ENCODE data around the gene MTHFD2L.

Gene MTHFD2L

DNA sequence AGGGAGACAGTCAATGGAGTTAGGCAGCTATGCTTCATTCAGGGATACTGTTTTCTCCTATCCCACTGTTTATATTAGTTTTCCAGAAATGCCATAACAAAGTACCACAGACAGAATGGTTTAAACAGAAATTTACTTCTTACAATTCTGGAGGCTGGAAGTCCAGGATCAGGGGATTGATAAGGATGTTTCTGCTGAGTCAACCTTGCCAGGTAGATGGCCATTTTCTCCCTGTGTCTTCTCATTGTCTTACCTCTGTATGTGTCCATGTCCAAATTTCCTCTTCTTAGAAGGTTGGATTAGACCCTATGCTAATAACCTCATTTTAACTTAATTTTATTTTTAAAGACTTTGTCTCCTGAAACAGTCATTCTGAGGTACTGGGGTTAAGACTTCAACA lies 129.9 kb downstream of the MTHFD2L start:
- Histone ChIP-seq H3K36me3 (ENCODE audit: control insufficient read depth, insufficient read depth, low read length, severe bottlenecking) (no peaks in the 10 kb centered on the region), H3K27me3 (replicated peaks; ENCODE audit: control insufficient read depth, insufficient read depth, low read length) (no peaks in the 10 kb centered on the region), H3K9me3 (ENCODE audit: control insufficient read depth, low read length) (no peaks in the 10 kb centered on the region), H3K4me1 (ENCODE audit: control insufficient read depth, insufficient read depth, low read length) (peaks cover 4% of the 10 kb centered on the region), H3K9ac (ENCODE audit: low read length) (no peak overlapping the region), H3K4me3 (ENCODE audit: low read length) (no peak overlapping the region)
- no peak for DNase-seq (ENCODE audit: low read depth)

DNA sequence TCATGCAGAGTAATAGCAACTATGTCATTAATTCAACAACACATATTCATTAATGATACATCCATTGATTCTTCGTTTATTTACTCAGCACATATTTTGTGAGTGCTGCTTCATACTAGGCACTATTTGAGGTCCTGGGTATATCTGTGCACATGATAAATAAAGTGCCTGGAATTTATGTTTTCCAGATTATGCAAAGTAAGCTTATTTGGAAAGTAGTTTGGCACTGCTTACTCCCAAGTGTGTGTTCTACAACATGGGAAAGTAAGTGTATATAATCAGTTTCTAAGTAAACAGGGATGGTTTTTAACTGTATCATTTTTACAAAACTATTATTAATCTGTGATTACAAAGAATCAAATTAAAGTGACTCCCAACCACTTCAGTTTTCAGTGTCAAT lies 133.6 kb downstream of the MTHFD2L start:
- Histone ChIP-seq H3K9ac (ENCODE audit: low read length) (no peak overlapping the region), H3K27me3 (replicated peaks; ENCODE audit: control insufficient read depth, insufficient read depth, low read length) (no peaks in the 10 kb centered on the region), H3K4me3 (ENCODE audit: low read length) (no peak overlapping the region), H3K4me1 (ENCODE audit: control insufficient read depth, insufficient read depth, low read length) (no peaks in the 10 kb centered on the region), H3K36me3 (ENCODE audit: control insufficient read depth, insufficient read depth, low read length, severe bottlenecking) (no peaks in the 10 kb centered on the region), H3K9me3 (ENCODE audit: control insufficient read depth, low read length) (no peaks in the 10 kb centered on the region)
- DNase-seq (ENCODE audit: low read depth) = no peak

DNA sequence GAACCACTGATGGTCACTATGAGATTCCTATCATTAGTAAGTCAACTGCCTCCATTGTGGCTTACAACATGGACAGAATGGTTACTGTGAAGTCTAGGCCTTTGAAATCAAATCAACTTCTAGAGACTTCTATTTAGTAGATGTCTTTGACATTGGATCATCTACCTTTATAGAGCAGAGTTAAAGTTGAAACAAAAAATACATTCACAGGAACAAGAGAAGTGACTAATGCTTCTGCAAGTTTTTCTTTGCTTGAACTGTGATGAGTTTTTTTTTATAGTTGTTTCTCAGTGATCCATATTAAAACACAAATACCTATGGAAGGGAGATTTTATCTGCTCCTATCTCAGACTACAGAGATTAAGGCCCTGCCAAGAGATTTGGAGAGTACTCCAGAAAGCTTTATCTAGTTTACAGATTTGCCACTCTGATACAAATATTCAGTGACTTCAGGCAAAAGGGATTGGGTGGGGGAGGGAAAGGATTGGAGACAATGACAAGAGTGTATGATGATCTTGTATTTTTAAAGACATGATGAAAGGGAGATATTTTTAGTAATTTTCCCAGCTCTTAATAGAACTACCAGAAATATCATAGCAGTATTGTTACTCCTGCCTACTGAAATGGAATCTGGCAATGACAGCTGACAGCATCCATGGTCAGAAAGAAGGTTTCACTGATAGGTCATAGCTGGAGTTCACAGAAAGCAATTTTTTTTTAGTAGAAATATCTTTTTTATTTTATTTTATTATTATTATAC lies 134.4 kb downstream of the MTHFD2L start:
- no peaks in the 10 kb centered on the region for H3K9me3 ChIP-seq (ENCODE audit: control insufficient read depth, low read length)
- no peak overlapping the region for H3K9ac ChIP-seq (ENCODE audit: low read length)
- no peak overlapping the region for H3K4me3 ChIP-seq (ENCODE audit: low read length)
- no peaks in the 10 kb centered on the region for H3K27me3 ChIP-seq (replicated peaks; ENCODE audit: control insufficient read depth, insufficient read depth, low read length)
- no peaks in the 10 kb centered on the region for H3K36me3 ChIP-seq (ENCODE audit: control insufficient read depth, insufficient read depth, low read length, severe bottlenecking)
- no peaks in the 10 kb centered on the region for H3K4me1 ChIP-seq (ENCODE audit: control insufficient read depth, insufficient read depth, low read length)
- DNase-seq (ENCODE audit: low read depth) = no peak

DNA sequence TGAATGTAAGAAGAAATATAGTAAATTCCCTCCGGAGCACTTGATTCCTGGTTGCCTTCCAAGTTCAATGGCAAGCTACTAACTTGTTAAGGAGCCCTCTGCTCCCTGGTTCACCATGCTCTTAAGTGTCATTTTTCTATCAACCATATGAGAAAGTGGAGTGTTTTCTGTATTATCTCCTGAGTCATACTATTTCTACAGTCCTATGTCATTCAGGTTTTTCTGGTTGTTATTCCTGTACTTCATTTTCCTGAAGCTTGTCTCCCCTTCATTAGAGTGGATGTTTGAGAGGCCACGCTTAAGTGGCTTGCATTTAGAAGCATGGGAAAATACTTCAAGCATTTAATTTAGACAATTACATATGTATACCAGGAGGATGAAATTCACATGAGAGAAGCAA lies 135.6 kb downstream of the MTHFD2L start:
- no peak overlapping the region for H3K9ac ChIP-seq (ENCODE audit: low read length)
- H3K4me3 ChIP-seq (ENCODE audit: low read length) = no peak overlapping the region
- H3K36me3 ChIP-seq (ENCODE audit: control insufficient read depth, insufficient read depth, low read length, severe bottlenecking) = no peaks in the 10 kb centered on the region
- no peak for DNase-seq (ENCODE audit: low read depth)
- H3K9me3 ChIP-seq (ENCODE audit: control insufficient read depth, low read length) = no peaks in the 10 kb centered on the region
- H3K27me3 ChIP-seq (replicated peaks; ENCODE audit: control insufficient read depth, insufficient read depth, low read length) = no peaks in the 10 kb centered on the region
- H3K4me1 ChIP-seq (ENCODE audit: control insufficient read depth, insufficient read depth, low read length) = no peaks in the 10 kb centered on the region

DNA sequence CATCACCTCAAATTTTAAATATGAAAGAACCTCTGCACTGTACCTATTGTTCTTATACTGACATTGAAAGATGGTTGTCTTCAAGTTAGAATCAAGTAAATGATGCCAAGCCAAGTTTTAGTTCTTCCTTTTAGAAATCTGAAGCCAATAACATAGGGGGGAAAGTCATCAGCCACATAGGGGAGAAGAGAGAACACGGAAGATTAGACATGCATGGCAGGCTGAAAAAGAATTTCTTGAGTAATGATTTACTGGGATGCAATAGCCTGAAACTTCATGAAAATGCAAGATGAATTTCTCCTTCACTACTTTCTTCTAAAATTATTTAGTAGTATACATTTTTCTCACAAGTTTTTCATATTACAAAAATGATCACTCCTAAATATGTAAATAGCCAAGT lies 136.8 kb downstream of the MTHFD2L start:
- no peaks in the 10 kb centered on the region for H3K27me3 ChIP-seq (replicated peaks; ENCODE audit: control insufficient read depth, insufficient read depth, low read length)
- no peak overlapping the region for H3K9ac ChIP-seq (ENCODE audit: low read length)
- H3K4me1 ChIP-seq (ENCODE audit: control insufficient read depth, insufficient read depth, low read length) = no peaks in the 10 kb centered on the region
- H3K9me3 ChIP-seq (ENCODE audit: control insufficient read depth, low read length) = no peaks in the 10 kb centered on the region
- no peaks in the 10 kb centered on the region for H3K36me3 ChIP-seq (ENCODE audit: control insufficient read depth, insufficient read depth, low read length, severe bottlenecking)
- H3K4me3 ChIP-seq (ENCODE audit: low read length) = no peak overlapping the region
- no peak for DNase-seq (ENCODE audit: low read depth)

DNA sequence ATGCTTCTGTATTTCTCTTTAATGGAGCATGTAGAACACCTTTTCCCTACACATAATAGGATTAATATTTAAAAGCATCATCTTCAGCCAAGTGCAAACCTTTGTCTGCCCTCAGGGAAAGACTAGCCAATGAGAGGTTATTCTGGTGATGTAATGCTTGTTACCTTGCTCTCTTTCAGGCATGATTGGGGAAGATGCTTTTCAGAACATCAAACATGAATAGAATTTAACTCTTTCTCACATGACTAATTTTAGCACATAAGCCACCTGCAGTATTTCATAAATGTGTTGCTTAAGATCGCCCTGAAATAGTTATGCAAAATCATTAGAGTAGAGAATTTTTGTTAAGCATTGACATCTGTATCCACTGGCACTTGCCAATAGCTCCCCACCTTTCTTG lies 139.6 kb downstream of the MTHFD2L start:
- no peak for DNase-seq (ENCODE audit: low read depth)
- Histone ChIP-seq H3K4me1 (ENCODE audit: control insufficient read depth, insufficient read depth, low read length) (no peaks in the 10 kb centered on the region), H3K9me3 (ENCODE audit: control insufficient read depth, low read length) (no peaks in the 10 kb centered on the region), H3K27me3 (replicated peaks; ENCODE audit: control insufficient read depth, insufficient read depth, low read length) (no peaks in the 10 kb centered on the region), H3K9ac (ENCODE audit: low read length) (no peak overlapping the region), H3K4me3 (ENCODE audit: low read length) (no peak overlapping the region), H3K36me3 (ENCODE audit: control insufficient read depth, insufficient read depth, low read length, severe bottlenecking) (no peaks in the 10 kb centered on the region)

DNA sequence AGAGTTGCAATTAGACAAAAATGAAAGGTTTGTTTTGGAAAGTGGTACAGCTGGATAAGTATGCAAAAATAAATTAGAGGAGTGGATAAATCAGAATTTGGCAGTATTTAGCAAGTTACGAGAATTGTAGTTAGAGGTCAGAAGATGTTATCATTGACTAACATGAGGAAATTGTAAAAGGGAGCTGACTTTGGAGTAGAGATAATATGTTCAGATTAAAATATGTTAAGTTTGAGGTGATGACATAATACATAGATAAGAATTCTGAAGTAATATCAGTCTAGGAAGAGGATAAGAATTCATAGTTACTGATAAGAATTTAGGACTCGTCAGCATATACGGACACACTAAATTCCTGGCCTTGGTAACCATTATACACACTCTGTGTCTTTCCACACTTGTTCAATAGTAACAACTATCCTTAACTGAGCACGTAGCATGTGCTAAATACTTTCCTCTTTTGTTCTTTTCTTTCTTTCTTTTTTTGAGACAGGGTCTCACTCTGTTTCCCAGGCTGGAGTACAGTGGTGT lies 146.2 kb downstream of the MTHFD2L start:
- Histone ChIP-seq H3K4me1 (ENCODE audit: control insufficient read depth, insufficient read depth, low read length) (peaks cover 7% of the 10 kb centered on the region), H3K9me3 (ENCODE audit: control insufficient read depth, low read length) (no peaks in the 10 kb centered on the region), H3K36me3 (ENCODE audit: control insufficient read depth, insufficient read depth, low read length, severe bottlenecking) (no peaks in the 10 kb centered on the region), H3K9ac (ENCODE audit: low read length) (no peak overlapping the region), H3K27me3 (replicated peaks; ENCODE audit: control insufficient read depth, insufficient read depth, low read length) (no peaks in the 10 kb centered on the region), H3K4me3 (ENCODE audit: low read length) (no peak overlapping the region)
- no peak for DNase-seq (ENCODE audit: low read depth)

DNA sequence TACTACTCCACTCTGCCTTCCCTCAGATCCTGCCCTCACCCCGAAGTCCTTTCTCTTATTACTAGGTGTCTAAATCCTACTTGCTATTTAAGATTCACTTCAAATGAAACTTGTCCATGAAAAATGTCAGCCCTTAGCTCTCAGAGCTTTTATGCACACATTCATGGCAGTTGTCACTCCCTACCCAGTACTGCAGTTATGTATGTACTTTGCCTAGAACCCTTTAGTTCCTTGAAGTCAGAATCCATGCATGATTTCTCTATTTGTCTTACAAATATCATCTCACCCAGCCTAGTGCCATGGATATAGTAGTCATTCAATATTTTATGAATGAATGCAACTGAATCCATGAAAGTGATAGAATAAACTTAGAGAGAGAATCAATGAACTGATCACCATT lies 147.1 kb downstream of the MTHFD2L start:
- Histone ChIP-seq H3K4me1 (ENCODE audit: control insufficient read depth, insufficient read depth, low read length) (peaks cover 7% of the 10 kb centered on the region), H3K27me3 (replicated peaks; ENCODE audit: control insufficient read depth, insufficient read depth, low read length) (no peaks in the 10 kb centered on the region), H3K4me3 (ENCODE audit: low read length) (no peak overlapping the region), H3K9ac (ENCODE audit: low read length) (no peak overlapping the region), H3K36me3 (ENCODE audit: control insufficient read depth, insufficient read depth, low read length, severe bottlenecking) (no peaks in the 10 kb centered on the region), H3K9me3 (ENCODE audit: control insufficient read depth, low read length) (no peaks in the 10 kb centered on the region)
- no peak for DNase-seq (ENCODE audit: low read depth)

DNA sequence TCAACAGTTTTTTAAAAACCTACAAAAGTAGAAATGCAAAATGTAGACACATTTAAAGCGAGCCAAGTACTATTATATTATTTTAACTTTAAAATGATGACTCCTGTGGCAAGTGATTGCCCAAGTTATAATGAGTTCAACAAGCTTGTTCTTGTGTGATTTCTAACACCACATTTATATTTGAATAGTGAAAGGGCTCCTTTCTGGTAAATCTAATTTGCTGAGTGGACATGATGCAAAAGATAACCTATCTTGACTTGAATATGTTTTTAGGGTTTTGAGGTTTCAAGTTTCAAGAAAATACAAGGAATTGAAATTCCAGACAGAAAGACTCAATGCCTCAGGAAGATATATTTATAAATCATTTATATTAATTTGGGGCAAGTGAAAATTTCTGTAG lies 149.3 kb downstream of the MTHFD2L start:
- peaks cover 7% of the 10 kb centered on the region for H3K4me1 ChIP-seq (ENCODE audit: control insufficient read depth, insufficient read depth, low read length)
- H3K9ac ChIP-seq (ENCODE audit: low read length) = no peak overlapping the region
- DNase-seq (ENCODE audit: low read depth) = no peak
- no peak overlapping the region for H3K4me3 ChIP-seq (ENCODE audit: low read length)
- H3K27me3 ChIP-seq (replicated peaks; ENCODE audit: control insufficient read depth, insufficient read depth, low read length) = no peaks in the 10 kb centered on the region
- no peaks in the 10 kb centered on the region for H3K36me3 ChIP-seq (ENCODE audit: control insufficient read depth, insufficient read depth, low read length, severe bottlenecking)
- no peaks in the 10 kb centered on the region for H3K9me3 ChIP-seq (ENCODE audit: control insufficient read depth, low read length)

DNA sequence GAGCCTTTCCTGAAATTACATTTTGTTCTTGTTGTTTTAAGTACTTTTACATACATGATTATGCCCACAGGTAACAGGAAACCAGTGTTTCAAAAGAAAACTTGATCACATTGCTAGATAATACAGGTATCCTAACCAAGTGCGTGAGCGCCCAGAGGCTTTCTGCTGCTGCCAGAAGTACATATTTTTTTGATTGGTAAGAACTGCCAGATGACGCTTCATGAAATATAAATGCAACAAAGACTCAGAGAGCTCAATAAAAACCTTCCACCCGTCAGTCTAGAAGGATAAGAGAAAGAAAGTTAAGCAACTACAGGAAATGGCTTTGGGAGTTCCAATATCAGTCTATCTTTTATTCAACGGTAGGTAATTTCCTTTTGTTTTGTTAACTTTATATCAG lies 150.3 kb downstream of the MTHFD2L start, which contains the start of gene EPGN:
EPGN (plus strand) TSS at position 256 of the 400 bp plus-strand sequence; CDS start at position 320, 64 bp downstream.
- no peaks in the 10 kb centered on the region for H3K36me3 ChIP-seq (ENCODE audit: control insufficient read depth, insufficient read depth, low read length, severe bottlenecking)
- H3K9me3 ChIP-seq (ENCODE audit: control insufficient read depth, low read length) = no peaks in the 10 kb centered on the region
- no peaks in the 10 kb centered on the region for H3K27me3 ChIP-seq (replicated peaks; ENCODE audit: control insufficient read depth, insufficient read depth, low read length)
- H3K9ac ChIP-seq (ENCODE audit: low read length) = no peak within 1 kb of the TSS
- H3K4me3 ChIP-seq (ENCODE audit: low read length) = no peak within 1 kb of the TSS
- DNase-seq (ENCODE audit: low read depth) = no peak
- H3K4me1 ChIP-seq (ENCODE audit: control insufficient read depth, insufficient read depth, low read length) = peaks cover 7% of the 10 kb centered on the region

DNA sequence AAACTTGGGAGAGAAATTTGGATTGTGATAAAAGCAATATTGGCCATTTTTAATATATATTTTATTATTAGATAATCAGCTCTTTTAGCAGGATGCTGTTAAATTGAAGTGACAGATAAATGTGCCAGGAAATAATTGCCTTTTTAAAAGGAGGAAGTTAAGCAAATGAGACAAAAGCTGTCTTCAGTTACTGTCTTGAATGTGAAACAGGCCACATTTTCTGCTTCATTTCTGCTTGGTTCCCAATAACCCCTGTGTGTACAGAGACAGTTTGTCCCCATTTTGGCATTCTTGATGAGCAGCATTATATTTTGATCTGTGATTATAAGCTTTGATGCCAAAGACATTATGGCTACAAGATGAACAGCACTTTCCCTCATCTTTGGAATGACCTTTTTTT lies 151.3 kb downstream of the MTHFD2L start:
- Histone ChIP-seq H3K9ac (ENCODE audit: low read length) (no peak overlapping the region), H3K9me3 (ENCODE audit: control insufficient read depth, low read length) (no peaks in the 10 kb centered on the region), H3K4me3 (ENCODE audit: low read length) (no peak overlapping the region), H3K4me1 (ENCODE audit: control insufficient read depth, insufficient read depth, low read length) (peaks cover 7% of the 10 kb centered on the region), H3K27me3 (replicated peaks; ENCODE audit: control insufficient read depth, insufficient read depth, low read length) (no peaks in the 10 kb centered on the region), H3K36me3 (ENCODE audit: control insufficient read depth, insufficient read depth, low read length, severe bottlenecking) (no peaks in the 10 kb centered on the region)
- no peak for DNase-seq (ENCODE audit: low read depth)
